AG10803 (cell line): ENCODE data around the gene CDH8.
"Not testable (repeated sequence)": the region's sequence is repeated elsewhere in the genome, so short reads cannot be mapped to it uniquely, and the experiment has no call there.

Experiments
- DNase-seq: peaks from one replicate; pipeline ENCODE4 v3.0.0; 2010; ENCODE audit warnings: low read depth
- H3K4me3 ChIP-seq: 2 replicates; pipeline ENCODE4 v1.5.1; 2011; ENCODE audit warnings: mild to moderate bottlenecking, low read length, control low read depth
- CTCF ChIP-seq: conservative IDR thresholded peaks from 2 replicates; pipeline ENCODE4 v1.5.1; 2011; ENCODE audit warnings: mild to moderate bottlenecking, low read length, control low read depth, inconsistent platforms

The CDH8 gene

GRCh38 chr16:61715393-61715792 is 320.8 kb downstream of the CDH8 start:
- DNase-seq: no peak
- TF ChIP-seq CTCF: no peak
- H3K4me3 ChIP-seq: no peak overlapping the region

DNA sequence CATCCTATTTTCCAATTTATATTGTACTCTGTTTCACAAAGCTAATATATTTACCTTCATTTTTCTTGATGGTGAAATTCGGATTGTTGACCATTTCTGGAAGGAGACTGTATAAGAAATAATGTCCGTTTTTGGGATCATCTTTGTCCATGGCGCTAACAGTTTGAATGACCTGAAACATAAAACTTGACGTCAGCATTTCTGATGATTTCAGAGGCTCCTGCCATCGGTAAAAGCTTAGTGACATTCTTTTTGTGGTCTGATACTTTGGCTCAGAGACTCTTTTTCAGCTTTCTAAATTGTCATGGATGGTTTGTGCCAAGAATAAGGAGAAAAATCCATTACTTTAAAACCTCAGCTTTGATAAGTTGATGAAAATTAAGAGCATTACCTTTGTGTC is 322.5 kb downstream of the CDH8 start:
- no peak overlapping the region for H3K4me3 ChIP-seq
- no peak for TF ChIP-seq CTCF
- no peak for DNase-seq

GRCh38 chr16:61699640-61700039 is 336.6 kb downstream of the CDH8 start:
- not testable (repeated sequence) for H3K4me3 ChIP-seq, DNase-seq

DNA sequence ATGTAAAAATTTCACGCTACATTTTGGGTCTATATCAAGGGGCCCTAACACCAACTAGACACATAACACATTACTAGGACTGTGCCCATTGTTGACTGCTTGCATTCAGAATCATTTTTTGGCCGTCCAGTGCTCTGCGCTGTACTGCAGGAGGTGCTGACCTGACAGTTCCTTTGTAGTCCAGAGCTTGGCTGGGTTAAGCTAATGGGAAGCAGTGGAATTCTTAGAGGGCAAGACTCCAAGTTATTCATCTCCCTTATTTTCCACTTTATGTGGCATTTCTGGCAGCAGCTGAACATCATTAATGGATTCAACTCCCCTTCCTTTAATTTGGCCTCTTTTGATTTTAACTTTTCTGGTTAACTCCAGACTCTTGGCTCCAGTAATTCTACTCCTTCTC is 351.7 kb downstream of the CDH8 start:
- no peak for TF ChIP-seq CTCF
- DNase-seq: no peak
- H3K4me3 ChIP-seq: no peak overlapping the region

GRCh38 chr16:61681673-61682072 is 354.6 kb downstream of the CDH8 start:
- DNase-seq: no peak
- H3K4me3 ChIP-seq: no peak overlapping the region
- TF ChIP-seq CTCF: no peak

GRCh38 chr16:61681124-61681523 is 355.1 kb downstream of the CDH8 start:
- no peak for DNase-seq
- no peak for TF ChIP-seq CTCF
- no peak overlapping the region for H3K4me3 ChIP-seq

GRCh38 chr16:61678182-61678581 is 358.1 kb downstream of the CDH8 start:
- no peak overlapping the region for H3K4me3 ChIP-seq
- TF ChIP-seq CTCF: no peak
- no peak for DNase-seq

DNA sequence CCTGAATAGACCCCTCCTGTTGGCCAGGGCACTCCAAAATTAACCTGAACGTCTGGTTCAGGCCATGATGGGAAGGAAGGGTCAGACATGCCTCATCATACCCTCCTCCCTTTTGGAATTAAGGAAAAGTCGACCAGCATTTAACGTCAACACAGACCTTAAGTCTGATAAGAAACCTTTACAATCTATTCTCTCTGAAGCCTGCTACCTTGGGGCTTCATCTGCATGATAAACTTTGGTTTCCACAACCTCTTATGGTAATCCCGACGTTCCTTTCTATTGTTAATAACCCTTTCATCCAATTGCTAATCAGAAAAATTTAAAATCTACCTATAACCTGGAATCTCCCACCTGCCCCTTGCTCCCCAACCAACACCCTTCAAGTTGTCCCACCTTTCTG is 358.5 kb downstream of the CDH8 start:
- no peak for DNase-seq
- no peak overlapping the region for H3K4me3 ChIP-seq
- no peak for TF ChIP-seq CTCF
